H1 (cell line): ENCODE results near the gene MIOX. TPM values are rescaled to one million over a fixed set of nuclear protein-coding genes. Genes with fewer than 3 reads are reported as not detected.

ENCODE experiments used
- CREB1 ChIP-seq: IDR thresholded peaks from 2 replicates; pipeline ENCODE4 v1.6.1; 2012; ENCODE audit warnings: inconsistent platforms
- PHF8 ChIP-seq: fragments of 200-600 bp; sonication (generic); conservative IDR thresholded peaks from 2 replicates; pipeline ENCODE4 v1.7.1; 2012; ENCODE audit warnings: low read depth, mild to moderate bottlenecking, inconsistent platforms, low read length, moderate library complexity
- POLR2A ChIP-seq, 2 experiments: IDR thresholded peaks; 1 replicate in 1 of 2; 2 replicates in 1 of 2; pipeline ENCODE4 v1.6.1; 2011; ENCODE audit warnings: low read depth in 2 of 2, low read length in 2 of 2, mild to moderate bottlenecking in 2 of 2; ENCODE audit errors: control extremely low read depth in 1 of 2
- SAP30 ChIP-seq: fragments of 300-600 bp; sonication (generic); IDR thresholded peaks from 2 replicates; pipeline ENCODE4 v1.7.1; 2012; ENCODE audit warnings: low read length, moderate library complexity, mild to moderate bottlenecking, inconsistent platforms; ENCODE audit not compliant: insufficient read depth, insufficient replicate concordance
- TAF1 ChIP-seq: IDR thresholded peaks from 2 replicates; pipeline ENCODE4 v1.6.1; 2011; ENCODE audit warnings: mild to moderate bottlenecking, low read depth, low read length
- TEAD4 ChIP-seq: IDR thresholded peaks from 2 replicates; pipeline ENCODE4 v1.6.1; 2012; ENCODE audit warnings: low read depth, low read length, inconsistent platforms, mixed read lengths
- polyA plus RNA-seq, 7 experiments: library from polyadenylated mRNA; depleted of rRNA in 3 of 7; stranded (reverse) in 5 of 7; unstranded in 2 of 7; fragments of >200 nt in 5 of 7; fragments of 200-250 nt in 2 of 7; gene quantifications; 1 replicate in 5 of 7; 2 replicates in 1 of 7; 4 replicates in 1 of 7; pipeline versions ENCODE4 v1.2.1 to v1.2.3, GENCODE V29; 2011 to 2013; ENCODE audit warnings: missing spikeins in 2 of 7, mixed read lengths in 2 of 7
- total RNA-seq: library from RNA; stranded (reverse); fragmentation: NEBNext Ultra II Directional; extraction: Animal tissue kit (Norgen Biotek cat#: 25700); gene quantifications from 2 replicates; pipeline ENCODE4 v1.2.1, GENCODE V29; 2021
- TF ChIP-seq, protein P1 (sequence below): fragments of 300-600 bp; sonication (generic); IDR thresholded peaks from 2 replicates; pipeline ENCODE4 v1.7.1; 2012; ENCODE audit warnings: low read length, moderate library complexity, mild to moderate bottlenecking, inconsistent platforms; ENCODE audit not compliant: insufficient replicate concordance
- TF ChIP-seq, protein P2 (sequence below): IDR thresholded peaks from 2 replicates; pipeline ENCODE4 v1.6.1; 2012; ENCODE audit warnings: inconsistent platforms

MIOX gene
- total and polyA plus RNA-seq, 2 of the 8 experiments (the other 6 are each of a cell fraction or from before 2014, with no cell fraction given) = 0.30 to 0.32 TPM

DNA sequence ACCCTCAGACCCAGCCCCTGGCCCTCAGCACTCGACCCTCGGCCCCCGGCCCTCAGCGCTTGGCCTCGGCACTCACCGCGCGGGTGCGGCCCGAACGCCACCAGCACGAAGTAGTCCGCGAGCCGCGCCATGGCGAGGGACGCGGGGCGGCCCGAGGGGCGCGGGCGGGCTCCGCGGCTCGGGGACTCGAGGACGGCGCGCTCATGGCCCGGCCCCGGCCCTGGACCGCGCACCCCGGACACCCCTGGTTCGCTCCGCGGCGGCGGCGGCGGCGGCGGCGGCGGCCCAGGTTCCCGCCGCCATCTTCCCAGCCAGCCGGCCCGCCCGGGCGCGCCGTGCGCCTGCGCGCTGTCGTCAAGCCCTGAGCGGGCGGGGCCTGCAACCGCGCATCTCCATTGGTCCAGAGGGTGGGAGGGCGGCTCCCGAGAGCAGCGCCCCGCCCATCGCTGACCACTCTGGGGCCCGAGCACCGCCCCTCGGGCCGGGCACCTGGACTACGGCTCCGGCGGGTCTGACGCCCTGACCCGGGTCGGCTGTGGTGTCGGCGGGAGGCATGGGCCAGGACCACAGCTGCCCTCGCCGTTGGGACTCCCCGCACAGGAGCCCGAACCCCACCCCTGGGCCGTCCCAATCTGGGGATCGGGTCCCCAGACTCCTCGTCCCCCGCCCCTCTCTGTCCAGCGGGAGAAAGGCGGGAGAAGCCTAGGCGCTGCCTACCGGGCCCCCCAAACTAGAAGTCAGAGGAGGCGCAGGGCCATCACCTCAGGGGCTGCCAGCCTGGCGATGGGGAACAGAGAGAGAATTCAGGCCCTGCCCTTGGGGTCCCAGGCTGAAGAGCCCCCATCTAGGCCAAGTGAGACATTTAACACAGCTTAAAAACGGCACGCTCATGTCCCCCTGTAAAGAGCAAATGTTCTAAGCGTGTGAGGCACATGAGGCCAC lies 11.7 kb upstream of the MIOX start, which contains the start of gene SBF1 (continued):
- TF ChIP-seq, protein P1, sequence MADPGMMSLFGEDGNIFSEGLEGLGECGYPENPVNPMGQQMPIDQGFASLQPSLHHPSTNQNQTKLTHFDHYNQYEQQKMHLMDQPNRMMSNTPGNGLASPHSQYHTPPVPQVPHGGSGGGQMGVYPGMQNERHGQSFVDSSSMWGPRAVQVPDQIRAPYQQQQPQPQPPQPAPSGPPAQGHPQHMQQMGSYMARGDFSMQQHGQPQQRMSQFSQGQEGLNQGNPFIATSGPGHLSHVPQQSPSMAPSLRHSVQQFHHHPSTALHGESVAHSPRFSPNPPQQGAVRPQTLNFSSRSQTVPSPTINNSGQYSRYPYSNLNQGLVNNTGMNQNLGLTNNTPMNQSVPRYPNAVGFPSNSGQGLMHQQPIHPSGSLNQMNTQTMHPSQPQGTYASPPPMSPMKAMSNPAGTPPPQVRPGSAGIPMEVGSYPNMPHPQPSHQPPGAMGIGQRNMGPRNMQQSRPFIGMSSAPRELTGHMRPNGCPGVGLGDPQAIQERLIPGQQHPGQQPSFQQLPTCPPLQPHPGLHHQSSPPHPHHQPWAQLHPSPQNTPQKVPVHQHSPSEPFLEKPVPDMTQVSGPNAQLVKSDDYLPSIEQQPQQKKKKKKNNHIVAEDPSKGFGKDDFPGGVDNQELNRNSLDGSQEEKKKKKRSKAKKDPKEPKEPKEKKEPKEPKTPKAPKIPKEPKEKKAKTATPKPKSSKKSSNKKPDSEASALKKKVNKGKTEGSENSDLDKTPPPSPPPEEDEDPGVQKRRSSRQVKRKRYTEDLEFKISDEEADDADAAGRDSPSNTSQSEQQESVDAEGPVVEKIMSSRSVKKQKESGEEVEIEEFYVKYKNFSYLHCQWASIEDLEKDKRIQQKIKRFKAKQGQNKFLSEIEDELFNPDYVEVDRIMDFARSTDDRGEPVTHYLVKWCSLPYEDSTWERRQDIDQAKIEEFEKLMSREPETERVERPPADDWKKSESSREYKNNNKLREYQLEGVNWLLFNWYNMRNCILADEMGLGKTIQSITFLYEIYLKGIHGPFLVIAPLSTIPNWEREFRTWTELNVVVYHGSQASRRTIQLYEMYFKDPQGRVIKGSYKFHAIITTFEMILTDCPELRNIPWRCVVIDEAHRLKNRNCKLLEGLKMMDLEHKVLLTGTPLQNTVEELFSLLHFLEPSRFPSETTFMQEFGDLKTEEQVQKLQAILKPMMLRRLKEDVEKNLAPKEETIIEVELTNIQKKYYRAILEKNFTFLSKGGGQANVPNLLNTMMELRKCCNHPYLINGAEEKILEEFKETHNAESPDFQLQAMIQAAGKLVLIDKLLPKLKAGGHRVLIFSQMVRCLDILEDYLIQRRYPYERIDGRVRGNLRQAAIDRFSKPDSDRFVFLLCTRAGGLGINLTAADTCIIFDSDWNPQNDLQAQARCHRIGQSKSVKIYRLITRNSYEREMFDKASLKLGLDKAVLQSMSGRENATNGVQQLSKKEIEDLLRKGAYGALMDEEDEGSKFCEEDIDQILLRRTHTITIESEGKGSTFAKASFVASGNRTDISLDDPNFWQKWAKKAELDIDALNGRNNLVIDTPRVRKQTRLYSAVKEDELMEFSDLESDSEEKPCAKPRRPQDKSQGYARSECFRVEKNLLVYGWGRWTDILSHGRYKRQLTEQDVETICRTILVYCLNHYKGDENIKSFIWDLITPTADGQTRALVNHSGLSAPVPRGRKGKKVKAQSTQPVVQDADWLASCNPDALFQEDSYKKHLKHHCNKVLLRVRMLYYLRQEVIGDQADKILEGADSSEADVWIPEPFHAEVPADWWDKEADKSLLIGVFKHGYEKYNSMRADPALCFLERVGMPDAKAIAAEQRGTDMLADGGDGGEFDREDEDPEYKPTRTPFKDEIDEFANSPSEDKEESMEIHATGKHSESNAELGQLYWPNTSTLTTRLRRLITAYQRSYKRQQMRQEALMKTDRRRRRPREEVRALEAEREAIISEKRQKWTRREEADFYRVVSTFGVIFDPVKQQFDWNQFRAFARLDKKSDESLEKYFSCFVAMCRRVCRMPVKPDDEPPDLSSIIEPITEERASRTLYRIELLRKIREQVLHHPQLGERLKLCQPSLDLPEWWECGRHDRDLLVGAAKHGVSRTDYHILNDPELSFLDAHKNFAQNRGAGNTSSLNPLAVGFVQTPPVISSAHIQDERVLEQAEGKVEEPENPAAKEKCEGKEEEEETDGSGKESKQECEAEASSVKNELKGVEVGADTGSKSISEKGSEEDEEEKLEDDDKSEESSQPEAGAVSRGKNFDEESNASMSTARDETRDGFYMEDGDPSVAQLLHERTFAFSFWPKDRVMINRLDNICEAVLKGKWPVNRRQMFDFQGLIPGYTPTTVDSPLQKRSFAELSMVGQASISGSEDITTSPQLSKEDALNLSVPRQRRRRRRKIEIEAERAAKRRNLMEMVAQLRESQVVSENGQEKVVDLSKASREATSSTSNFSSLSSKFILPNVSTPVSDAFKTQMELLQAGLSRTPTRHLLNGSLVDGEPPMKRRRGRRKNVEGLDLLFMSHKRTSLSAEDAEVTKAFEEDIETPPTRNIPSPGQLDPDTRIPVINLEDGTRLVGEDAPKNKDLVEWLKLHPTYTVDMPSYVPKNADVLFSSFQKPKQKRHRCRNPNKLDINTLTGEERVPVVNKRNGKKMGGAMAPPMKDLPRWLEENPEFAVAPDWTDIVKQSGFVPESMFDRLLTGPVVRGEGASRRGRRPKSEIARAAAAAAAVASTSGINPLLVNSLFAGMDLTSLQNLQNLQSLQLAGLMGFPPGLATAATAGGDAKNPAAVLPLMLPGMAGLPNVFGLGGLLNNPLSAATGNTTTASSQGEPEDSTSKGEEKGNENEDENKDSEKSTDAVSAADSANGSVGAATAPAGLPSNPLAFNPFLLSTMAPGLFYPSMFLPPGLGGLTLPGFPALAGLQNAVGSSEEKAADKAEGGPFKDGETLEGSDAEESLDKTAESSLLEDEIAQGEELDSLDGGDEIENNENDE = no peak
- TF ChIP-seq SAP30 = no peak
- no peak; a peak in 1 of 3 replicates for TF ChIP-seq POLR2A (IDR thresholded peaks at IDR 0.05; ENCODE audit: control extremely low read depth in 1 of 2, low read depth in 2 of 2, low read length in 2 of 2)
- peak; percentile 68 for TF ChIP-seq PHF8
- no peak for TF ChIP-seq CREB1
- no peak for TF ChIP-seq TEAD4
- TF ChIP-seq, protein P2, sequence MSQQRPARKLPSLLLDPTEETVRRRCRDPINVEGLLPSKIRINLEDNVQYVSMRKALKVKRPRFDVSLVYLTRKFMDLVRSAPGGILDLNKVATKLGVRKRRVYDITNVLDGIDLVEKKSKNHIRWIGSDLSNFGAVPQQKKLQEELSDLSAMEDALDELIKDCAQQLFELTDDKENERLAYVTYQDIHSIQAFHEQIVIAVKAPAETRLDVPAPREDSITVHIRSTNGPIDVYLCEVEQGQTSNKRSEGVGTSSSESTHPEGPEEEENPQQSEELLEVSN = peak; percentile 62; the same call in 1 of the 2 replicates
- peak; percentile 58 for TF ChIP-seq TAF1
